SKM-1 (cell line): Measurements from ENCODE around the gene PRKAR2A.
"Not testable (repeated sequence)": the region's sequence is repeated elsewhere in the genome, so short reads cannot be mapped to it uniquely, and the experiment has no call there.

Experiments
- DNase-seq: peaks from one replicate; lab custom pipeline; 2025; ENCODE audit not compliant: unreplicated experiment; lab: John Stamatoyannopoulos, UW

The PRKAR2A gene

DNA sequence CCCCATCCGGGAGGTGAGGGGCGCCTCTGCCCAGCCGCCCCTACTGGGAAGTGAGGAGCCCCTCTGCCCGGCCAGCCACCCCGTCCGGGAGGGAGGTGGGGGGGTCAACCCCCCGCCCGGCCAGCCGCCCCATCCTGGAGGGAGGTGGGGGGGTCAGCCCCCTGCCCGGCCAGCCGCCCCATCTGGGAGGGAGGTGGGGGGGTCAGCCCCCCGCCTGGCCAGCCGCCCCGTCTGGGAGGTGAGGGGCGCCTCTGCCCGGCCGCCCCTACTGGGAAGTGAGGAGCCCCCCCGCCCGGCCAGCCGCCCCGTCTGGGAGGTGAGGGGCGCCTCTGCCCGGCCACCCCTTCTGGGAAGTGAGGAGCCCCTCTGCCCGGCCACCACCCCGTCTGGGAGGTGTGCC is 113.1 kb downstream of the PRKAR2A start:
- DNase-seq, result not testable (repeated sequence)

GRCh38 chr3:48733752-48734518 is 113.7 kb downstream of the PRKAR2A start:
- DNase-seq, result not testable (repeated sequence)

- no peak for DNase-seq
Measured at GRCh38 chr3:48727511-48727910, 120.2 kb downstream of the PRKAR2A start.

DNA sequence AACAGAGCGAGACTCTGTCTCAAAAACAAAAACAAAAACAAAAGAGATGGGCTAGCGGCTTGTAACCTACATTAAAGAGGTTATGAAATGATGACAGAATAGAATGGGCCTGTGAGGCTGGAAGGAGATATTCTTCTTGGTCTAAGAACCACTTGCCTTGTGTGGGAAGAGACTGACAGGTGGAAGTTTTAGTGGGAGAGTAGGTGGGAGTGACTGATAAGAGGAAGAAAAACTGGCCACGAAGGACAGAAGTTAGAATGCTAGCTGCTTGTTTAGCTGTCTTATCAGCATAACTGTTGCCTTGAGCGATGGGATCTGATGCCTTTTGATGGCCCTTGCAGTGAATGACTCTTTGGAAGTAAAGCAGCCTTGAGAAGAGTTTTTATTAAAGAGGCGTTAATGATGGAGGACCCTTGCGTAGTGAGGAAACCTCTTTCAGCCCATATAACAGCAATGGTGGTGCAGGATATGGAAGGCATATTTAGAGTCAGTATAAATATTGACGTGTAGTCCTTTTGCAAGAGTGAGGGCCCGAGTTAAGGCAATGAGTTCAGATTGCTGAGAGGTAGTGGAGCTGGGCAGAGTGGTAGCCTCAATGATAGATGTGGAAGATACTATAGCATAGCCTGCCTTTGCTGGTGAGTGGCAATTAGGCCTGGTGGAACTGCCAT is 122.4 kb downstream of the PRKAR2A start:
- DNase-seq, result not testable (repeated sequence)

GRCh38 chr3:48723725-48724124 is 123.9 kb downstream of the PRKAR2A start:
- DNase-seq, result no peak

DNA sequence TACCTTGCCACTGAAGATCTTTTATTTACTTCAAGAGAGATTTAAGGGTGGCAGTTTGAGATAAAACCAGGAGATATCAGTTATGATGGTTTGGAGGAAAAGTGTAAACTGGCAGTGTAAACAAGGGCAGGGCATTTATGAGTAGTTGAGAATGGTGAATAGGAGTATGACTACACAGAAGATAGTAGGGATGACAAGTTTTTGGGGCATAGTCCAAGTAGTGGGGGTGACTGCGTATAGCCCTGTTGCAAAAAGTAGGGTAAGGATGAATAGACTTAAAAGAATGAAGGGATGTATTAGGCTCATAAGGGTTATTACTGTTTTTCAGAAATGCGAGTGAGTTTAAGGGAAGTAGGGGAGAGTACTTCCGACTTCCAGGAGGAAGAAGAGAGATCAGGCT is 124.4 kb downstream of the PRKAR2A start:
- DNase-seq, result not testable (repeated sequence)

- DNase-seq, result peak; percentile 97
Measured at GRCh38 chr3:48716982-48717746, 130.5 kb downstream of the PRKAR2A start, which contains the start of gene IP6K2. Gene IP6K2, minus strand, starts transcription at chr3:48717221. Its CDS starts 21,930 bp downstream, at chr3:48695291.

GRCh38 chr3:48716508-48716981 is 131.1 kb downstream of the PRKAR2A start:
- DNase-seq, result no peak

DNA sequence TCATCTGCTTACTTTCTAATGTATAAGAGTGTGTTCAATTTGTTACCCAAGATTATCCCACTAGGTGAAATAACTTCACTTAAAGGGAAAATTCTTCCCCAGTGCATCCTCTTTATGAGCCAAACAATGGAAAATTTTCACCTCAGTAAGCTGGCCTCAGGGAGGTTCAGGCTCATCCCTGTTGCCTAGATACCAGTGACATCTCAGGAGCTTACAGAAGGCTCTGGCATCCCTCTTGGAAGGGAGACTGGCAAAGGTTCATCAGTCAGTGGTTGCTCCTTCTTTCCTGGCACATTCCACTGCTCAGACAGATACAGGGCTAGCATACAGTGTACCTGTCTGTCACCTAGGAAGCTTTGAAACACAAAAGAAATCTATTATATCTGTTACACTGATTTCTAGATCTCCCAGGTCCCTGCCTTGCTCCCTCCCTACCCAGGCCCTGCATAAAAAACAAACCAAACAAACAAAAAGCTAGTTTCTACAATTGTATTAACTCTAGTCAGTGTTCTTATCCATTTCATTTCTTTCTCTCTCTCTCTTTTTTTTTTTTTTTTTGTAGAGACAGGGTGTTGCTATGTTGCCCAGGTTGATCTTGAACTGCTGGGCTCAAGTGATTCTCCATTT is 132.4 kb downstream of the PRKAR2A start:
- no peak for DNase-seq

GRCh38 chr3:48711727-48712126 is 135.9 kb downstream of the PRKAR2A start:
- no peak for DNase-seq

DNA sequence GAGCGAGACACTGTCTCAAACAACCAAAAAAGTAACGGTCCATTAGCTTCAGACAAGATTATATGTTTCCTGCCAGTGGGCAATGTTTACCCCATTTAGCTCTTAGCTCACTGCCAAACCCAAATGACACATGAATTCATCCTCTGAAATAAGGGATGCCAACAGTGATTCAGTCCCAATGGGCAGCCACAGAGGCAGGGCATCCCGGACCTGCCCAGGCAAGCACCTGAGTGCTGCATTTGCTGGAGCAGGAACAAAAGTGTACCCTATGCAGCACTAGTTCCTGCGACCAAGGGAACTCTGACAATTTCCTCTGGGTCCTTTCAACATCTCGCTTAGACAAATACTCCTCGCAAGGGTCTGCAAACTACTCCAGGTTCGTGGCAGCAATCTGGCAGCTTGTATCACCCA is 138.6 kb downstream of the PRKAR2A start:
- no peak for DNase-seq

- DNase-seq, result no peak
Measured at GRCh38 chr3:48708481-48708889, 139.2 kb downstream of the PRKAR2A start.

GRCh38 chr3:48707157-48707556 is 140.5 kb downstream of the PRKAR2A start:
- no peak for DNase-seq

DNA sequence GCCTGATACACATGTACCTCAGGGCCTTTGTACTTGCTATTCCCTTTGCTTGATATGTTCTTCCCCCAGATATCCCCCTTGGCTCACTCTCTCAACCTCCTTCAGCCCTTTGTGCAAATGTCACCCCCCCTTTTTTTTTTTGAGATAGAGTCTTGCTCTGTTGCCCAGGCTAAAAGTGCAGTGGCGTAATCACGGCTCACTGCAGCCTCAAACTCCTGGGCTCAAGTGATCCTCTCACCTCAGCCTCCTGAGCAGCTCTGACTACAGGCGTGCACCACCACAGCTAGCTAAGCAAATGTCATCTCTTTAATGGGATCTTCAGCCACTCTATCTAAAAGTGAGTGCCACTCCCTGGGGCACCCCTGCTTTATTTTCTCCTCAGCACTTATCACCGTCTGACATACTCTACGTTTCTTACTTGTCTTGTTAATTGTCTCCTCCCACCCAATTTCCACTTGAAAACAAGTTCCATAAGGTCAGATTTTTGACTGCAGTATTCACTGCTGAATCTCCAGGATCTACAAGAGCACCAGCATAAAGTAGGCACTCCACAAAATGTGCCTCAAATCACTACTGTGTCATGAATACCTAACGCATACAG is 145.3 kb downstream of the PRKAR2A start:
- DNase-seq, result no peak

DNA sequence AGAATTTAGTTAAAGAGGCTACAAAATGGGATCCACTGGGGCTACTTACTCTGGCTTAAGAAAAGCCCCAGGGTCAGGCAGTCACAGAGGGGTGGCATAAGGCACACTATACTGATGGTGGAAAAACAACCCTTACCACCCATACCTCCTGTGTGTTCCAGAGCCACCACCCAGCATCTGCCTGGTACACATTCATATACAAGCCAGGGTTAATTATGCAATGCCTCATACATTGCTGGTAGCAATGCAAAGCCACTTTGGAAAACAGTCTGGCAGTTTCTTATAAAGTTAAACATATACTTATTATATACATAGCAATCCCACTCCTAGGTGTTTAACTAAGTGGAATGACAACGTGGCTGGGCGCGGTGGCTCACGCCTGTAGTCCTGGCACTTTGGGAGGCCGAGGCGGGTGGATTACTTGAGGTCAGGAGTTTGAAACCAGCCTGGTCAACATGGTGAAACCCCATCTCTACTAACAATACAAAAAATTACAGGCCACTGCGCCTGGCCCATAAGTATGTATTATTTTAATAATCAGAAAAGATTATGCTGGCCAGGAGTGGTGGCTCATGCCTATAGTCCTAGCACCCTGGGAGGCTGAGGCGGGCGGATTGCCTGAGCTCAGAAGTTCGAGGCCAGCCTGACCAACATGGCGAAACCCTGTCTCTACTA is 146.8 kb downstream of the PRKAR2A start:
- no peak for DNase-seq

- DNase-seq, result no peak
Measured at GRCh38 chr3:48698891-48699290, 148.8 kb downstream of the PRKAR2A start.

GRCh38 chr3:48697952-48698351 is 149.7 kb downstream of the PRKAR2A start:
- DNase-seq, result no peak

GRCh38 chr3:48696601-48697000 is 151.1 kb downstream of the PRKAR2A start:
- DNase-seq, result no peak
